ENCODE results near the gene NCLN.
A peak's percentile ranks its signal among the peaks of the same experiment; 100 is the strongest.

NCLN gene

DNA sequence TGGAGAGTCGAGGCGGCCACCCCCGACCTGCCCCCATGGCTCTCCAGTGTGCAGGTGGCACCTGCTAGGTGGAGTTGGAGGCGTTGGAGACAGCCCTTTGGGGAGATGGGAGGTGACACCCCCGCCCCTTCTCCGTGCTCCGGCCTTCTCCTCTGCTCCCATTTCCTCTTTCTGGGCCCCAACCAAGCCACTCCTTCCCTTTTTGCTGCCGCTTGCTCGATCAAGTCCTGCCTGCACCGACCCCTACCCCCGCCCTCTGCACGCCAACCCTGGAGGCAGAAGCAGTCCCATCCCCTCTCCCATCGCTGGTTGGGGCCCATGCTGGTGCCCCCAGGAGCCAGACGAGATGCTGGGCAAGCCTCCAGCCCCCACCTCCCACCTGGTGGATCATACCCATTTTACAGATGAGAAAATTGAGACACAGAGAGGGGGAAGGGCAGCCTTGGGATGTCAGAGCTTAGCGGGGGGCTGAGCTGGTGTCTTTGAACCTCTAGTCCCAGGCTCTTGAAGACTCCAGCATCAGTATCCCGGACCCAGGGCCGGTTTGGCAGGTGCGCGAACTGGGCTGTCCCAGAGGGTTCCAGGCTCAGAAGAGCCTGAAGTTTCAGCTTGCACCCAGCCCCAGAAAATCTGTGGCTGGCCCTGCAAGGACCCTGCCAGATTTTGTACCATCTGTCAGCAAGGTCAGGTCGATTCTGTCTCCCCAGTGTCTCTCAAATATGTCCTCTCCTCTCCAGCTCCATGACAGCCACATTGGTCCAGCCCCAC lies 39.6 kb upstream of the NCLN start:
- TF ChIP-seq SPI1 (IDR thresholded peaks at IDR 0.05; ENCODE audit: low read depth, low read length), result peak; percentile 84
- no peak for TF ChIP-seq POLR2AphosphoS5 (IDR thresholded peaks at IDR 0.05; ENCODE audit: low read depth, low read length)
- TF ChIP-seq POU2F2 (IDR thresholded peaks at IDR 0.05; ENCODE audit: low read depth, low read length), result no peak
- no peak for TF ChIP-seq POLR2A (IDR thresholded peaks at IDR 0.05; ENCODE audit: low read depth, low read length)
- TF ChIP-seq TAF1 (IDR thresholded peaks at IDR 0.05; ENCODE audit: low read depth, low read length), result no peak
- TF ChIP-seq PAX5 (IDR thresholded peaks at IDR 0.05; ENCODE audit: insufficient read depth, low read length, severe bottlenecking), result no peak
- FAIRE-seq, result peak; percentile 81
- no peak for DNase-seq (ENCODE audit: insufficient read length, low spot score)

DNA sequence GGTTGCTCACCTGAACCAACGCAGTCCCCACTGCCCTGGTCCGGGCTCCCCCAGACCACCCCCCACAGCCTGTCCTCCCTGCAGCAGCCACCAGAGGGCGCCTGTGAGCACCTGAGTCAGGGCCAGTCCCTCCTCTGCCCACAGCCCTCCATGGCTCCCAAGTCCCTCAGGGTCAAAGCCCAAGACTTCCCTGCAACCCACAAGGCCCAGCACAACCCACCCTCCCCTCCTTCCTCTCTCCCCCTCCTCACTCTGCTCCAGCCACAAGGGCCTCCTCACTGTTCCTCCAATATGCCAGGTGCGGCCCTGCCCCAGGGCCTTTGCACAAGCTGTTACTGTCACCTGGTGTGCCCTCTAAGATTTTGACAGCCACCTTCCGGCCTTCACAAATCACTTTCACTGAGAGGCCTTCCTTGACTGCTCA lies 39.0 kb upstream of the NCLN start:
- TF ChIP-seq SPI1 (IDR thresholded peaks at IDR 0.05; ENCODE audit: low read depth, low read length), result no peak
- TF ChIP-seq POLR2A (IDR thresholded peaks at IDR 0.05; ENCODE audit: low read depth, low read length), result no peak
- TF ChIP-seq POU2F2 (IDR thresholded peaks at IDR 0.05; ENCODE audit: low read depth, low read length), result 0 out of 2 replicates have a peak, but pooled peaks have one; percentile 17
- no peak for TF ChIP-seq POLR2AphosphoS5 (IDR thresholded peaks at IDR 0.05; ENCODE audit: low read depth, low read length)
- TF ChIP-seq TAF1 (IDR thresholded peaks at IDR 0.05; ENCODE audit: low read depth, low read length), result no peak
- TF ChIP-seq PAX5 (IDR thresholded peaks at IDR 0.05; ENCODE audit: insufficient read depth, low read length, severe bottlenecking), result no peak
- DNase-seq (ENCODE audit: insufficient read length, low spot score) (no peak), FAIRE-seq (no peak)

GRCh38 chr19:3148503-3148902 lies 37.2 kb upstream of the NCLN start:
- DNase-seq (ENCODE audit: insufficient read length, low spot score) (no peak), FAIRE-seq (no peak)
- no peak for TF ChIP-seq POLR2AphosphoS5 (IDR thresholded peaks at IDR 0.05; ENCODE audit: low read depth, low read length)
- no peak for TF ChIP-seq PAX5 (IDR thresholded peaks at IDR 0.05; ENCODE audit: insufficient read depth, low read length, severe bottlenecking)
- TF ChIP-seq SPI1 (IDR thresholded peaks at IDR 0.05; ENCODE audit: low read depth, low read length), result no peak
- no peak for TF ChIP-seq TAF1 (IDR thresholded peaks at IDR 0.05; ENCODE audit: low read depth, low read length)
- TF ChIP-seq POLR2A (IDR thresholded peaks at IDR 0.05; ENCODE audit: low read depth, low read length), result no peak

GRCh38 chr19:3149089-3149488 lies 36.6 kb upstream of the NCLN start:
- TF ChIP-seq PAX5 (IDR thresholded peaks at IDR 0.05; ENCODE audit: insufficient read depth, low read length, severe bottlenecking), result no peak
- TF ChIP-seq SPI1 (IDR thresholded peaks at IDR 0.05; ENCODE audit: low read depth, low read length), result no peak
- no peak for TF ChIP-seq POLR2AphosphoS5 (IDR thresholded peaks at IDR 0.05; ENCODE audit: low read depth, low read length)
- TF ChIP-seq TAF1 (IDR thresholded peaks at IDR 0.05; ENCODE audit: low read depth, low read length), result no peak
- no peak for TF ChIP-seq POLR2A (IDR thresholded peaks at IDR 0.05; ENCODE audit: low read depth, low read length)
- no peak for TF ChIP-seq POU2F2 (IDR thresholded peaks at IDR 0.05; ENCODE audit: low read depth, low read length)
- DNase-seq (ENCODE audit: insufficient read length, low spot score) (no peak), FAIRE-seq (peak; percentile 81)

GRCh38 chr19:3149526-3150505 lies 35.9 kb upstream of the NCLN start:
- TF ChIP-seq POLR2A (IDR thresholded peaks at IDR 0.05; ENCODE audit: low read depth, low read length) (no peak), TAF1 (IDR thresholded peaks at IDR 0.05; ENCODE audit: low read depth, low read length) (no peak), POLR2AphosphoS5 (IDR thresholded peaks at IDR 0.05; ENCODE audit: low read depth, low read length) (no peak), SPI1 (IDR thresholded peaks at IDR 0.05; ENCODE audit: low read depth, low read length) (no peak), PAX5 (IDR thresholded peaks at IDR 0.05; ENCODE audit: insufficient read depth, low read length, severe bottlenecking) (no peak), POU2F2 (IDR thresholded peaks at IDR 0.05; ENCODE audit: low read depth, low read length) (no peak)
- FAIRE-seq, result no peak
- no peak for DNase-seq (ENCODE audit: insufficient read length, low spot score)

DNA sequence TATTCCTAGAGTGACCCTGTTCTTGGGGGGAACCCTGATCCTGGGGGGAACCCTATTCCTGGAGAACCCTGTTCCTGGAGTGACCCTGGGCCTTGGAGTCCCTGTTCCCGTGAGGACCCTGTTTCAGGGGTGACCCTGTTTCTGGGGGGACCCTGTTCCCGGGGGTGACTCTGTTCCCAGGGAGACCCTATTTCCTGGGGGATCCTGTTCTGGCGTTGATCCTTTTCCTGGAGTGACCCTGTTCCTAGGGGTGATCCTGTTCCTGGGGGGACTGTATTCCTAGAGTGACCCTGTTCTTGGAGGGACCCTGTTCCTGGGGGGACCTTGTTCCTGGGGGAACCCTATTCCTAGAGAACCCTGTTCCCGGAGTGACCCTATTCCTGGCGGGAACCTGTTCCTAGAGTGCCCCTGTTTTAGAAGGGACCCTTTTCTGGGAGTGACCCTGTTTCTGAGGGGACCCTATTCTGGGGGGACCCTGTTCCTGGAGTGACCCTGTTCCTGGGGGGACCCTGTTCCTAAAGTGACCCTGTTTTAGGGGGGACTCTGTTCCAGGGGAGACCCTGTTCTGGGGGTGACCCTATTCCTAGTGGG lies 34.9 kb upstream of the NCLN start:
- no peak for DNase-seq (ENCODE audit: insufficient read length, low spot score)
- FAIRE-seq, result no peak
- TF ChIP-seq POU2F2 (IDR thresholded peaks at IDR 0.05; ENCODE audit: low read depth, low read length) (no peak), PAX5 (IDR thresholded peaks at IDR 0.05; ENCODE audit: insufficient read depth, low read length, severe bottlenecking) (no peak), TAF1 (IDR thresholded peaks at IDR 0.05; ENCODE audit: low read depth, low read length) (no peak), POLR2A (IDR thresholded peaks at IDR 0.05; ENCODE audit: low read depth, low read length) (no peak), SPI1 (IDR thresholded peaks at IDR 0.05; ENCODE audit: low read depth, low read length) (no peak), POLR2AphosphoS5 (IDR thresholded peaks at IDR 0.05; ENCODE audit: low read depth, low read length) (no peak)

DNA sequence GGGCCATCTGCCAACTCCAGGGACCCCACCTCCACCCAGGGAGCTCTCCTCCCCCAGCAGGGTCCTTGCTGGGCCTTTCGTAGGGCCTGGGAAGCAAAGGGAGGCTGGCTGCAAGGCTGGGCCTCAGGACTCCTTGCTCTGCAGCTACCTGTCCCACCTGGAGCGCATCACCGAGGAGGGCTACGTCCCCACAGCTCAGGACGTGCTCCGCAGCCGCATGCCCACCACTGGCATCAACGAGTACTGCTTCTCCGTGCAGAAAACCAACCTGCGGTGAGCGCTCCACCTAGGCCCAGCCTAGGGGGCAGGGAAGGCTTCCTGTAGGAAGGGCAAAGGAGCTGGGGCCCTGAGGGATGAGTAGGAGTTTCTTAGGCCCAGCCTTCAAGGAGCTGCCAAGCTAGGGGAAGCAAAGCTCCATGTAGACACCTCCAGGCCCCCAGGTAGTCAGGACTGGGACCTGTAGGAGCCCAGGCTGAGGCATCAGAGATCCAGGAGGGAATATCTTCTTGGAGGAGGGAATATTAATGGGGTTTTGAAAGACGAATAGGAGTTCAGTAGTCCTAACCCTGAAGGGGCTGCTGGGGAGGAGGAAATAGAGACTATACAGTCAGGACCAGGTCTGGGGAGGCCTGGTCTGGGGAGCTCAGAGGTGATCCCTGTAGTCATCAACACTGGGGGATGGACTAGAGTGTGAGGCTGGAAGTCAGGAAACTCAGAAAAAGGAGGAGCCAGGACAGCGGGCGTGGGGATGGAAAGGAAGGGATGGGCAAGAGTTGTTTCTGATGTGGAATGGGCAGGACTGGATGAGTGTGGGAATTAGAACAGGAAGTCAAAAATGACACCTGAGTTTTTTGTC lies 33.9 kb upstream of the NCLN start:
- no peak for FAIRE-seq
- TF ChIP-seq SPI1 (IDR thresholded peaks at IDR 0.05; ENCODE audit: low read depth, low read length), result no peak
- TF ChIP-seq POLR2AphosphoS5 (IDR thresholded peaks at IDR 0.05; ENCODE audit: low read depth, low read length), result no peak
- no peak for TF ChIP-seq POLR2A (IDR thresholded peaks at IDR 0.05; ENCODE audit: low read depth, low read length)
- no peak for DNase-seq (ENCODE audit: insufficient read length, low spot score)

DNA sequence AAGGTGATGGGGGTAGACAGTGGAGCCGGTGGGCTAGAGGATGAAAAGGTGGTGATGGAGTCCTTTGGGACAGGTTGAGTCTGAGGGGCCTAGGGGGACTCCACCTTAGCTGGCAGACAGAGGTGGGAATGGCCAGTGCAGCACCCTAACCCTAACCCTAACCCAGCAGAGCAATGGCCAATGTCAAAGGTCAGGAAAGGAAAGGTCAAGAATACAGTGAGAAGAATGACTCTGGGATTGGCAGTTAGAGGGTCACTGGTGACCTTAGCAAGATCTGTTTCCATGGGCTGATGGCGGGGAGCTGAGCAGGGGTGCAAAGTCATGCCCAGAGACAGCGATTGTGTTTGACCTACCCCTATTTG lies 33.3 kb upstream of the NCLN start:
- no peak for TF ChIP-seq TAF1 (IDR thresholded peaks at IDR 0.05; ENCODE audit: low read depth, low read length)
- TF ChIP-seq SPI1 (IDR thresholded peaks at IDR 0.05; ENCODE audit: low read depth, low read length), result no peak
- no peak for TF ChIP-seq PAX5 (IDR thresholded peaks at IDR 0.05; ENCODE audit: insufficient read depth, low read length, severe bottlenecking)
- TF ChIP-seq POLR2A (IDR thresholded peaks at IDR 0.05; ENCODE audit: low read depth, low read length), result no peak
- TF ChIP-seq POU2F2 (IDR thresholded peaks at IDR 0.05; ENCODE audit: low read depth, low read length), result no peak
- no peak for TF ChIP-seq POLR2AphosphoS5 (IDR thresholded peaks at IDR 0.05; ENCODE audit: low read depth, low read length)
- DNase-seq (ENCODE audit: insufficient read length, low spot score), result no peak
- no peak for FAIRE-seq
